Ovary (tissue), 9 donors: ENCODE results near the gene IGFBP6. TPM values are rescaled to one million over a fixed set of nuclear protein-coding genes. Genes with fewer than 3 reads are reported as not detected.

Experiments used
- DNase-seq, 5 donors: peaks; one replicate each; pipeline ENCODE4 v3.0.0-alpha.2; 2019 to 2020
- H3K27ac ChIP-seq, 2 donors: fragments of 200-600 bp; one replicate each; pipeline versions ENCODE4 v1.5.1 to v1.8.0; 2019 to 2022
- H3K27me3 ChIP-seq: fragments of 200-600 bp; one replicate; pipeline ENCODE4 v1.8.0; 2022
- H3K36me3 ChIP-seq: fragments of 200-600 bp; sonication (generic); one replicate; pipeline ENCODE4 v1.5.1; 2019
- H3K4me1 ChIP-seq: one replicate; pipeline ENCODE4 v1.8.1; 2013; ENCODE audit warnings: mild to moderate bottlenecking, moderate library complexity; ENCODE audit not compliant: insufficient read depth
- H3K4me3 ChIP-seq: fragments of 200-600 bp; sonication (generic); one replicate; pipeline ENCODE4 v1.5.1; 2017
- H3K9me3 ChIP-seq, 2 donors: fragments of 200-600 bp in 1 of 2; sonication (generic) in 1 of 2; one replicate each; pipeline versions ENCODE4 v1.5.1 to v1.8.1; 2013 to 2019; ENCODE audit warnings: mild to moderate bottlenecking in 1 of 2, moderate library complexity in 1 of 2
- CTCF ChIP-seq, 3 donors: fragments of 450-650 bp in 2 of 3; fragments of 200-600 bp in 1 of 3; IDR thresholded peaks; one replicate each; pipeline versions ENCODE4 v1.5.1 to v1.8.0; 2016 to 2022; ENCODE audit warnings: antibody characterized with exemption in 3 of 3, mild to moderate bottlenecking in 1 of 3
- EP300 ChIP-seq: sonication (generic); formaldehyde crosslinking; IDR thresholded peaks from one replicate; pipeline ENCODE4 v1.6.1; 2017; ENCODE audit warnings: antibody characterized with exemption
- POLR2A ChIP-seq: fragments of 450-650 bp; IDR thresholded peaks from one replicate; pipeline ENCODE4 v1.6.1; 2017; ENCODE audit warnings: antibody characterized with exemption, mild to moderate bottlenecking, moderate library complexity
- WGBS, 3 donors: extraction: QIAGEN DNeasy Blood & Tissue Kit in 1 of 3; methylation state at CpG; one replicate each; pipeline versions ENCODE4 v1.1.5 to v1.1.7; 2013 to 2017; 5-methylcytosine and 5-hydroxymethylcytosine counted together
- intact Hi-C, 4 donors: fragments of 100-400 bp; cut with DNase I; formaldehyde crosslinking; loops; one replicate each; pipeline versions ENCODE4 v1.11.0 to v1.15.1; 2022 to 2023
- microRNA-seq, 3 donors: library from miRNA; unstranded; fragments of <30 nt; microRNA quantifications; one replicate each; pipeline versions ENCODE4 to v1.2.0, GENCODE V29; 2019 to 2020
- polyA plus RNA-seq, 2 donors: library from polyadenylated mRNA; stranded (reverse); fragments of 200-250 nt in 1 of 2; fragments of 350-450 nt in 1 of 2; fragmentation: Illumina TruSeq in 1 of 2; extraction: RNeasy Lipid Tissue Mini Kit (QIAGEN cat#74804) in 1 of 2; gene quantifications; one replicate each; pipeline ENCODE4 v1.2.3, GENCODE V29; 2013 to 2014
- small RNA-seq: library from RNA; depleted of rRNA; stranded (forward); fragments of <200 nt; gene quantifications from one replicate; pipeline ENCODE3, GENCODE V24; 2016
- total RNA-seq, 7 donors: library from RNA; depleted of rRNA in 2 of 7; stranded (reverse); fragments of >200 nt in 2 of 7; fragmentation: NEBNext Ultra II Directional in 3 of 7; extraction: Animal tissue kit (Norgen Biotek cat#: 25700) in 3 of 7; gene quantifications; one replicate each; pipeline versions ENCODE4 v1.1.0 to v1.2.4, GENCODE V29; 2016 to 2023
- donor health status: DM: no; HTN: no; CAD: no; lungs with moderate emphysema.
- donor health status: DM: no; HTN: no; CAD: no.
- donor health status: Bipolar disorder and iron deficiency.
- donor health status: DM: yes; HTN: yes; CAD: no.
- donor health status: DM: no; HTN: no; CAD: no.
- donor health status: DM: yes; HTN: yes; CAD: no.

Gene IGFBP6
- total and polyA plus RNA-seq, 9 donors: 78.9 to 685 (median 171) TPM

GRCh38 chr12:53151039-53151438, 53.6 kb downstream of the IGFBP6 start:
- TF ChIP-seq CTCF (IDR thresholded peaks at IDR 0.05) (no peak), EP300 (no peak), POLR2A (no peak)
- DNase-seq: no peak
- Histone ChIP-seq H3K9me3 (no peaks in the 10 kb centered on the region), H3K27ac (no peak overlapping the region), H3K4me3 (no peak overlapping the region), H3K4me1 (no peaks in the 10 kb centered on the region), H3K27me3 (no peaks in the 10 kb centered on the region), H3K36me3 (no peaks in the 10 kb centered on the region)
- WGBS, 3 donors: 87 to 89% (median 88%) methylated on average over 6 of the region's 6 CpGs
- intact Hi-C loops: no loop called here

Small RNA genes lying within 50 kb of the gene (microRNA-seq; reads per million reads assigned to microRNA genes)
- 0 to 0.16 (median 0) reads per million in 3 donors for gene MIR6757

Small RNA genes lying within 50 kb of the gene (small RNA-seq; reads per million reads assigned to genes)
- not detected for gene HIGD1AP1
- not detected for gene MIR6757
- not detected for gene RNU6-333P

Other genes starting within 250 kb of the IGFBP6 start
- gene KRT78, start 248.7 kb upstream of the IGFBP6 start, total RNA-seq: under 1 TPM in 1 of 7 donors, not detected in 6; 0.46 TPM
- not detected for gene KRT78, start 248.7 kb upstream of the IGFBP6 start, polyA plus RNA-seq
- gene KRT8, start 192.6 kb upstream of the IGFBP6 start, total RNA-seq: 100 to 1,000 TPM in 1 of 7 donors, 10 to 100 TPM in 4, 1 to 10 TPM in 2; 2.7 to 663 (median 47.2) TPM
- gene KRT8, start 192.6 kb upstream of the IGFBP6 start, polyA plus RNA-seq: 10 to 100 TPM; 16.7 to 43.7 TPM
- 1,000 to 10,000 TPM in 1 of 7 donors, 10 to 100 TPM in 4, 1 to 10 TPM in 2; 4.4 to 1,005 (median 64.8) TPM for gene KRT18, start 148.5 kb upstream of the IGFBP6 start, total RNA-seq
- 10 to 100 TPM; 17.8 to 38.9 TPM for gene KRT18, start 148.5 kb upstream of the IGFBP6 start, polyA plus RNA-seq
- 1,000 to 10,000 TPM in 3 of 7 donors, 100 to 1,000 TPM in 4; 713 to 1,452 (median 896) TPM for gene EIF4B, start 91.2 kb upstream of the IGFBP6 start, total RNA-seq
- gene EIF4B, start 91.2 kb upstream of the IGFBP6 start, polyA plus RNA-seq: 100 to 1,000 TPM; 316 to 882 TPM
- gene TNS2, start 47.6 kb upstream of the IGFBP6 start, total RNA-seq: 100 to 1,000 TPM in 6 of 7 donors, 10 to 100 TPM in 1; 88.7 to 255 (median 190) TPM
- gene TNS2, start 47.6 kb upstream of the IGFBP6 start, polyA plus RNA-seq: 100 to 1,000 TPM in 1 of 2 donors, 10 to 100 TPM in 1; 66.8 to 161 TPM
- gene SPRYD3, start 18.3 kb upstream of the IGFBP6 start, total RNA-seq: 10 to 100 TPM; 28.5 to 88.1 (median 79.9) TPM
- 10 to 100 TPM; 36.9 to 39.9 TPM for gene SPRYD3, start 18.3 kb upstream of the IGFBP6 start, polyA plus RNA-seq
- under 1 TPM in 3 of 7 donors, not detected in 4; 0.17 to 0.72 (median 0.53) TPM for gene SOAT2, start 5.8 kb downstream of the IGFBP6 start, total RNA-seq
- gene SOAT2, start 5.8 kb downstream of the IGFBP6 start, polyA plus RNA-seq: under 1 TPM; 0.07 to 0.28 TPM
- 10 to 100 TPM in 6 of 7 donors, 1 to 10 TPM in 1; 9.7 to 56.9 (median 46.4) TPM for gene ZNF740, start 83.1 kb downstream of the IGFBP6 start, total RNA-seq
- 10 to 100 TPM; 14.6 to 23.6 TPM for gene ZNF740, start 83.1 kb downstream of the IGFBP6 start, polyA plus RNA-seq
- 10 to 100 TPM; 24.4 to 36.0 (median 28.0) TPM for gene CSAD, start 83.3 kb downstream of the IGFBP6 start, total RNA-seq
- 10 to 100 TPM; 19.8 to 29.5 TPM for gene CSAD, start 83.3 kb downstream of the IGFBP6 start, polyA plus RNA-seq
- gene ITGB7, start 109.6 kb downstream of the IGFBP6 start, total RNA-seq: 1 to 10 TPM in 6 of 7 donors, under 1 TPM in 1; 0.96 to 2.9 (median 1.7) TPM
- 1 to 10 TPM in 1 of 2 donors, under 1 TPM in 1; 0.45 to 3.1 TPM for gene ITGB7, start 109.6 kb downstream of the IGFBP6 start, polyA plus RNA-seq
- gene RARG, start 134.5 kb downstream of the IGFBP6 start, total RNA-seq: 10 to 100 TPM in 6 of 7 donors, 1 to 10 TPM in 1; 8.7 to 37.0 (median 31.7) TPM
- gene RARG, start 134.5 kb downstream of the IGFBP6 start, polyA plus RNA-seq: 10 to 100 TPM; 18.8 to 22.0 TPM
- gene ESPL1, start 170.6 kb downstream of the IGFBP6 start, total RNA-seq: 1 to 10 TPM in 1 of 7 donors, under 1 TPM in 6; 0.11 to 1.6 (median 0.24) TPM
- gene ESPL1, start 170.6 kb downstream of the IGFBP6 start, polyA plus RNA-seq: under 1 TPM; 0.37 to 0.40 TPM
- gene PFDN5, start 197.9 kb downstream of the IGFBP6 start, total RNA-seq: 1,000 to 10,000 TPM in 2 of 7 donors, 100 to 1,000 TPM in 5; 603 to 1,792 (median 728) TPM
- gene PFDN5, start 197.9 kb downstream of the IGFBP6 start, polyA plus RNA-seq: 1,000 to 10,000 TPM; 1,635 to 1,700 TPM
- gene MYG1, start 202.0 kb downstream of the IGFBP6 start, total RNA-seq: 10 to 100 TPM; 45.3 to 80.3 (median 57.8) TPM
- 10 to 100 TPM; 29.9 to 75.5 TPM for gene MYG1, start 202.0 kb downstream of the IGFBP6 start, polyA plus RNA-seq
- 10 to 100 TPM; 23.4 to 47.6 (median 43.0) TPM for gene AAAS, start 223.9 kb downstream of the IGFBP6 start, total RNA-seq
- 10 to 100 TPM; 41.4 to 42.9 TPM for gene AAAS, start 223.9 kb downstream of the IGFBP6 start, polyA plus RNA-seq
- gene SP7, start 238.7 kb downstream of the IGFBP6 start, total RNA-seq: not detected
- gene SP7, start 238.7 kb downstream of the IGFBP6 start, polyA plus RNA-seq: under 1 TPM; 0.02 to 0.10 TPM